Measurements from ENCODE around the gene PARP8.

Gene PARP8

GRCh38 chr5:50726475-50727148 lies 60.2 kb downstream of the PARP8 start:
- DNase-seq (ENCODE audit: low spot score): no peak

DNA sequence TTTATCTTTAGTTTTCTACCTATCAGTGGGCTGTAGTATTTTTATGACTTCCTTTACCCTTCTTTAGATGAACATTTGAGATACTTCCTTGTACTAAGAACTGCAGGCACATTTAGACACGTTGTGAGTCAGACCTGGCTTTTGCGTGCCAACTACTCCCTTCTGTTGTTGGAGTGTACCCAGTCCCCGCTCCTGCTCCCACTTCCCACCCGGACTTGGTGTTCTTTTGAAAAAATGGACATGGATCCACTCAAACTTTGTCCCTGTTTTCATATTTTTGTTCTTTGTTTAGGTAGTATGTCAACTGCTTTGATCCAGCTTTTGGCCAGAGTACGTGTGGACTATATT lies 60.7 kb downstream of the PARP8 start:
- DNase-seq (ENCODE audit: low spot score): no peak

DNA sequence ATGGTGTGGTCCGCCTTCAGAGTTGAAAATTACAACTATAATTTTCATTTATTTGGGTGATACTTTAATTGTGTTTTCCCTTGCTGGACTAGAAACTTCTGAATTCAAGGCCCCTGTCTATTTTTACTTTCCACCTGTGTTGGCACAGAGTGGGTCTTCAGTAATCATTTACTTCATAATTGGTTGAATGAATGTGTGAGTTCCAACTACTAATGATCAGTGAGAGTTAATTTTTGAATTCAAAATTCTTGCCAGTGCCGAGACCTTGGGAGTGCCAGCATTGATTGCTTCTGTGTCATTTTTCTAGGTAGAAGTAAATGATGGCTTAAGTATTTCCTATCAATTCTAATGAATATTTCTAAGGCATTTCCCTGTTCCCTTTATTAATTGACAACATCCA lies 61.4 kb downstream of the PARP8 start:
- DNase-seq (ENCODE audit: low spot score): no peak

GRCh38 chr5:50730336-50730735 lies 63.9 kb downstream of the PARP8 start:
- DNase-seq (ENCODE audit: low spot score): no peak

DNA sequence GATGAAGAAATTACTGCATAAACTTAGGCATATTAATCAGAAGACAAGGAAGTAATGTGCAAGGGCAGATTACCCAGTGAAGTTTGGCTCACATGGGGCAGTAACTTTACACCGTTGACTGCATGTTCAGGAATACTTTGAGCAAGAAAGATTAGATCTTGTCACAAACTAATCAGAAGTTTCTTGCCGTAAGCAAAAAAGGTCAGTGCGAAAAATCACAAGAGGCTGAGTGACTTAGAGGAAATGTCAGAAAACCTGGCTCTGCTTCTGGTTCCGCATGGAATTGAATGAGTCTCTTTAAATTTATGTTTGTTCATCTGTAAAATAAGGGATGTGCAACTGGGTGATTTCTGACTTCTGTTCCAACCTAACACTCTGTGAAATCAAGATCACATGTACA lies 64.4 kb downstream of the PARP8 start:
- no peak for DNase-seq (ENCODE audit: low spot score)

- DNase-seq (ENCODE audit: low spot score): no peak
Measured at GRCh38 chr5:50733741-50734140, 67.3 kb downstream of the PARP8 start.

- no peak for DNase-seq (ENCODE audit: low spot score)
Measured at GRCh38 chr5:50738864-50739263, 72.4 kb downstream of the PARP8 start.

DNA sequence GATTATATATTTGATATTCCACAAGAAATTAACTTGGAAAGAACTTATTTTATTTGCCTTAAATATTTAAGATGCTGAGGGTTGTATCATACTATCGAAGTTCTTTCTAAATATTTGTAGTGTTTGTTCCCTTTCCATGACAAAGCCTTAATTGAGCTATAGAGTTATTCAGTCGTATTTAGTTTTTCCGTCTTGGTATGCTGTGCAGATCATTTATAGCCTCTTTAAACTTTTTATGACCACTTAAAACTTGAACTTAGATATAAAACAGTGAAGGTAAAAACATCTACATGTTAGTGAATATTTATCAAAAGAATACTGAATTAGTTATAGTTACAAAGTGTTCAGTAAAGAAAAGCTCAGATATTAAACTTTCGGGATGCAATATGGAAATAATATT lies 74.4 kb downstream of the PARP8 start:
- DNase-seq (ENCODE audit: low spot score): no peak

- DNase-seq (ENCODE audit: low spot score): no peak
Measured at GRCh38 chr5:50744776-50745175, 78.3 kb downstream of the PARP8 start.

DNA sequence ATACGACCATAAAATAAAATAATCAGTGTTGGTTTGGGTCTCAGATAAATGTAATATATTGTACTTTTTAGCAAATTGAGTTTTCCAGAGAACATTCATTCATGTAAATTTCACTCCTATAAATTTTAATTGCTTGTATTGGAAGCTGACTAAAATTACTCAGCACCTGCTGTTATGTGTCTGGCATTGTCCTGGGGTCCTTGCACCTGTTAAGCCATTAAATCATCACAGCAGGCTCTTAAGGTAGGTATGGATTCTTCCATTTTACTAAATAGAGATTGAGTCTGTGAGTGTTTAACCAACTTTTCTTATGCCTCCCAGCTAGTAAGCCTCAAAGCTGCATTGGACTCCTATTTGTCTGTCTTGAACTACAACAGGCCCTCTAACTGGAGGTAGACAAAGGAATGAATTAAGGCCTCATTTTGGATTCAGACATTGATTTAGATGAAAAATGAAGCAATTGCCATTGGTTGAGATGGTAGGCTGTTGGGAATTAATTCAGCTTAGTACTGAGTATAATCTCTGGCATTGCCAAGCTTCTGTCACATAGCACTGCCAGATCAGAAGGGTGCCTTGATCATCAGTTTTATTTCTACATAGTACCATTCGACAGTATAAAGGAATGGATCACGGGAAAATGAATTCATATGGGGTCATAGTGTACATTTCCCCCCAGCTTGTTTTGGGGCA lies 78.9 kb downstream of the PARP8 start:
- no peak for DNase-seq (ENCODE audit: low spot score)

- no peak for DNase-seq (ENCODE audit: low spot score)
Measured at GRCh38 chr5:50749181-50749580, 82.7 kb downstream of the PARP8 start.

DNA sequence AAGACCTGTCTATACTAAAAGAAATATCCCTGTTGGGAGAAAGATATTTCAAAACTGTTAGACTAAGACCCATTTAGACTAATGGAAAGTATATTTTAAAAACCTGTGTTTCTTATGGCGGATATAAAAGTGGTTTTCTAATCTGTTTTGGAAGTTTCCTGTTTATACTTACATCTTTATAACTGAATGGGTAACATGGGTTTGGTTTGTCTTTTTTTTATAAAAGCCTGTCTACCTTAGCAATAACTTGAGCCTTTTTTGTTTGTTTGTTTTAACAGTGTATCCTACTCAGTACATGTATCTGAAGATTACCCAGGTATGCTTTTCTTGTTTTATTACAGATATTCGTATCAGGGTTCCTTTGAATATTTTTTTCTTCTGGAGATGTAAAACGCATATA lies 83.4 kb downstream of the PARP8 start:
- no peak for DNase-seq (ENCODE audit: low spot score)

GRCh38 chr5:50751064-50751657 lies 84.7 kb downstream of the PARP8 start:
- DNase-seq (ENCODE audit: low spot score): no peak

DNA sequence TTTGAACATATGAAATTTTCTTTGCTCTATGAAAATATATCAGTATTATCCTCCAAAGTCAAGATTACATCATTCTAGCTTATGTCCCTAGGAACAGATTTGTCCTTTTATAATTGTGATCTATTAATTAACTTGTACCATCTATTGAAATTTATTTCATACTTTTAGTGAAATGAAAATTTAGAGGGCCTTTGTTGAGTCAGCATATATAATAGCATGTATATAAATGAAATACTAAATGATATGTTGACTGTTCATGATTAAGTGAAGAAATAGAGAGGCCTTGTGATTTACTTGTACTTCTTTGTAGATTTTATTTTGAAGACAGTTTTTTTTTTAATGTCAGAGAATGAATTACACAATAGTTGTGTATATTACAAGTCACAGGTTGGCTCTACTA lies 86.4 kb downstream of the PARP8 start:
- no peak for DNase-seq (ENCODE audit: low spot score)

- no peak for DNase-seq (ENCODE audit: low spot score)
Measured at GRCh38 chr5:50759526-50760270, 93.3 kb downstream of the PARP8 start.

GRCh38 chr5:50763351-50763750 lies 96.9 kb downstream of the PARP8 start:
- DNase-seq (ENCODE audit: low spot score): no peak

DNA sequence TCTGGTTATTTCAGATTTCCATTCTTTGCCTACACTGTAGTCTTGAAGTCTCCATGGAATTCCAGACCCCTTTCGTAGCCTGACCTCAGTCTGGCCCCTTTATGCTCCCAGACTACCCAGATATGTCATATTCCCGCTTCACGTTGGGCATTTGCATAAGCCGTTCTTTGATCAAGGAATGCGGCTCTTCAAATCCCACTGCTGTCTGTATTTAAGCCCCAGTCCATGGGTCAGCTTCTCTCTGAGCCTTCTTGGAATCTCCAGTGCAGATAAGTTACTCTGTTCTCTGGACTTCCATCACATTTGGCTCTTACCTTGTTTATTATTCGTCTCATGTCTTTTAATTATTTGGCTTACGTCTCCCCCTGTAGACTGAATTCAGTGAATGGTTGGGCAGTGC lies 97.4 kb downstream of the PARP8 start:
- DNase-seq (ENCODE audit: low spot score): no peak

DNA sequence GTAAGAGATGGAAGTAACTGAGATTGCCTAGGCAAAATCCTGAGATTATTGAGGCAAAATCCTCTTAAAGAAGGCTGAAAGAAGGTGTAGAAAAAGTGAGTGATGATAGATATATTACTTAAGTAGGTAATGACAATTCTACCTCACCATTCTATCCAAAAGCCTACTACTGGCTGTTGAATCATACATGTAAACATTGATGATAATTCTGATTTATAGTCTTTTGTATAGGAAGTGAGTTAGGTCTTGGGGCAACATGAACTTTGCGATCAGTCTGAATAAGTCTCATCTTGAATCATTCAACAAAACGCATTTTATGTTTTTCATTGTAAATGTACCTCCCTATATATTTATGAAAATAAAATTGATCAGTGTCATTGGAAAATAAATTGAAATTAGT lies 99.6 kb downstream of the PARP8 start:
- no peak for DNase-seq (ENCODE audit: low spot score)

DNA sequence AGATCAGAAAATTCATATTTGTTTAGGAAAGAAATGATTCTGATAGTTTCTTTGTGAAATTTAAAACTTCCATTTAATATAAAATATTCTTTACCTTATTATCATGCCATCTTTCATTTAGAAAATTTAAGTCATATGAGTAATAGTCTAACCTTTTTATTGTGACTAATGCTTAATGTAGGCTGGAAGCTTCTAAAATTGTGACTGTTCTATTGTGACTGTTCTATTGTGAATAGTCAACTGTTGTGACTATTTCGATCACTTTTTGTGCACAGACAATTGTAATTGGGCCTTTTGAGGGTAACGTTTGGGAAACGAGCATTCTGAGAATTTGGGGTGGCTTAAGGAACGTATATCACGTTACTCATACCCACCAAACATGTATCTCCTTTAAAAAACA lies 100.0 kb downstream of the PARP8 start:
- no peak for DNase-seq (ENCODE audit: low spot score)

- DNase-seq (ENCODE audit: low spot score): no peak
Measured at GRCh38 chr5:50766967-50767366, 100.5 kb downstream of the PARP8 start.

- DNase-seq (ENCODE audit: low spot score): no peak
Measured at GRCh38 chr5:50767588-50767987, 101.2 kb downstream of the PARP8 start.

DNA sequence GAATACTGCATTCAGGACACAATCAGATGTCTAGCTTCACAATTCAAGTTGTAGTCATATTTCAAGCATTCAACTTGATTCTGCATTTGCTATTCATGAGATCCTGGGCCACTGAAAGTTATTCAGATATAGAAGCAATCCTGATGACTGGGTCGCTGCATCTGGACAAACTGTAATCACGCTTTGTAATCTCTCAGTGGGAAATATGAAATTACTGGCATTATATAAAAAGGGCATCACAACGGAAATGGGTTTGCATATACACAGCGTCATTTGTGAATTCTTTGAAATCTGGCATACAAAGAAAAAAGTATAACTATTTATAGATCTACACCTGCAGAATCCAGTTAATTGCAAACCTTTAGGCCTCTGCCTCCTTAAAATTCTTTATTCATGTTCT lies 102.2 kb downstream of the PARP8 start:
- no peak for DNase-seq (ENCODE audit: low spot score)

DNA sequence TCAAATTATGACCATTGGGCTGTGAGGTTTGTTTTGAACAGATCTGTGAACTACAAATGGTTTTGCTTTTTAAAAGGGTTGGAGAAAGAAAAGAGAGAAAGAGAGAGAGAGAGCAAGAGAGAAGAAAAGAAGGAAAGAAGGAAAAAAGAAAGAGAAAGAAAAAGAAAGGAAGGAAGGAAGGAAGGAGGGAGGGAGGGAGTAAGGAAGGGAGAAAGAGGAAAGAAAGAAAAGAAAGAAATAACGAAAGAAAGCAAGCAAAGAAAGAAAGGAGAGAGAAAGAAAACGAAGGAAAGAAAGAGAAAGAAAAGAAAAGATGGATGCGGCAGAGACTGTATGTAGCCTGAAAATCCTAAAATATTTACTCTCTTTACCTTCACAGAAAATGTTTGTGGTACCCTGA lies 104.0 kb downstream of the PARP8 start:
- DNase-seq (ENCODE audit: low spot score): no peak
